H1 (cell line): ENCODE data around the gene TOM1. TPM values are rescaled to one million over a fixed set of nuclear protein-coding genes. Genes with fewer than 3 reads are reported as not detected.

Experiments
- CHD7 ChIP-seq: fragments of 300-600 bp; sonication (generic); IDR thresholded peaks from 2 replicates; pipeline ENCODE4 v1.7.1; 2012; ENCODE audit warnings: low read length, moderate library complexity, mild to moderate bottlenecking, inconsistent platforms; ENCODE audit not compliant: insufficient replicate concordance
- RFX5 ChIP-seq: IDR thresholded peaks from 2 replicates; pipeline ENCODE4 v1.6.1; 2011; ENCODE audit warnings: low read depth, low read length, improper control_type of control experiment, borderline replicate concordance
- polyA plus RNA-seq, 7 experiments: library from polyadenylated mRNA; depleted of rRNA in 3 of 7; stranded (reverse) in 5 of 7; unstranded in 2 of 7; fragments of >200 nt in 5 of 7; fragments of 200-250 nt in 2 of 7; gene quantifications; 1 replicate in 5 of 7; 2 replicates in 1 of 7; 4 replicates in 1 of 7; pipeline versions ENCODE4 v1.2.1 to v1.2.3, GENCODE V29; 2011 to 2013; ENCODE audit warnings: missing spikeins in 2 of 7, mixed read lengths in 2 of 7
- total RNA-seq: library from RNA; stranded (reverse); fragmentation: NEBNext Ultra II Directional; extraction: Animal tissue kit (Norgen Biotek cat#: 25700); gene quantifications from 2 replicates; pipeline ENCODE4 v1.2.1, GENCODE V29; 2021

Gene TOM1
- total and polyA plus RNA-seq, 2 of the 8 experiments (the other 6 are each of a cell fraction or from before 2014, with no cell fraction given) = 25.1 to 39.2 TPM

- no peak for TF ChIP-seq CHD7
- no peak for TF ChIP-seq RFX5
Measured at GRCh38 chr22:35266277-35266676, 33.4 kb upstream of the TOM1 start (continued).
